Measurements from ENCODE around the gene SLAMF6.

DNA sequence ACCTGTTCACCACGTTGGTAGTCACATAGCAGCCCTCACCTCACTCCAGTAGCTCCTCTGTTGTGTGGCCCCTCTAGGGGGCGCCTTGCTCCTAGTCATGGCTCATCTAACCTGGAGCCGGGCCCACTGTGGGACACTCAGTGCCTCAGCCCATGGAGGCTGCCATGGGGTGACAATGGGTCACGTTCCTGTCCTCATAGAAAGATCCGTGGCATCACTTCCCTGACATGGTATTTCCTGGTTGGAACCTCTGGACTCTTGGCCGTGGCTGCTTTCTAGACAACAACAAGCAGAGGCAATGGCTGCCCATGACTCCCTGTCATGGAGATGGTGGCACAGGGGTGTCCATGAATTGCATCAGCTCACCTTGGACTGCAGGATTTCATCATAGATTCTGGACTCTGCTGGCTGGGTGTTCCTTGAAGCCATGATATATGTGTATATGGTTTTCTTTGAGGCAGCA, 27.5 kb upstream of the SLAMF6 start:
- TF ChIP-seq TAF1 (IDR thresholded peaks at IDR 0.05; ENCODE audit: borderline replicate concordance, insufficient read depth, low read length) = no peak
- no peak for TF ChIP-seq POLR2AphosphoS5 (IDR thresholded peaks at IDR 0.05; ENCODE audit: low read depth, low read length)

Measured in PFSK-1 (cell line).